ENCODE measurements around the gene STK32C.

Gene STK32C

DNA sequence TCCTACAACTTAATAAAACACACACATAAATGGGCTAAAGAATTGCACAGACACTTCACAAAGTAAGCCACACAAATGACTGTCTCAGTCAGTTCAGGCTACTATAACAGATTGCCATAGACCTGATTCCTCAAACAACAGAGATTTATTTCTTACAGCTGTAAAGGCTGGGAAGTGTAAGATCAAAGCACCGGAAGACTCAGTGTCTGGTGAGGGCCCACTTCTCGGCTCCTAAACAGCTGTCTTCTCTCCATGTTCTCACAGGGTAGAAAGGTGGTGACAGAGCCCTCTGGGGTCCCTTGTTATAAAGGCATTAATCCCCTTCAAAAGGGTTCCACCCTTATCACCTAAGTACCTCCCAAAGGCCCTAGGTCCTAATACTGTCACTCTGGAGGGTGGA, 18.3 kb downstream of the STK32C start:
- TF ChIP-seq, protein P1, sequence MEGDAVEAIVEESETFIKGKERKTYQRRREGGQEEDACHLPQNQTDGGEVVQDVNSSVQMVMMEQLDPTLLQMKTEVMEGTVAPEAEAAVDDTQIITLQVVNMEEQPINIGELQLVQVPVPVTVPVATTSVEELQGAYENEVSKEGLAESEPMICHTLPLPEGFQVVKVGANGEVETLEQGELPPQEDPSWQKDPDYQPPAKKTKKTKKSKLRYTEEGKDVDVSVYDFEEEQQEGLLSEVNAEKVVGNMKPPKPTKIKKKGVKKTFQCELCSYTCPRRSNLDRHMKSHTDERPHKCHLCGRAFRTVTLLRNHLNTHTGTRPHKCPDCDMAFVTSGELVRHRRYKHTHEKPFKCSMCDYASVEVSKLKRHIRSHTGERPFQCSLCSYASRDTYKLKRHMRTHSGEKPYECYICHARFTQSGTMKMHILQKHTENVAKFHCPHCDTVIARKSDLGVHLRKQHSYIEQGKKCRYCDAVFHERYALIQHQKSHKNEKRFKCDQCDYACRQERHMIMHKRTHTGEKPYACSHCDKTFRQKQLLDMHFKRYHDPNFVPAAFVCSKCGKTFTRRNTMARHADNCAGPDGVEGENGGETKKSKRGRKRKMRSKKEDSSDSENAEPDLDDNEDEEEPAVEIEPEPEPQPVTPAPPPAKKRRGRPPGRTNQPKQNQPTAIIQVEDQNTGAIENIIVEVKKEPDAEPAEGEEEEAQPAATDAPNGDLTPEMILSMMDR (conservative IDR thresholded peaks at IDR 0.05; ENCODE audit: low read depth, low read length) = no peak
- DNase-seq (ENCODE audit: low read depth) = no peak
- H3K4me3 ChIP-seq (ENCODE audit: low read length) = no peak overlapping the region

DNA sequence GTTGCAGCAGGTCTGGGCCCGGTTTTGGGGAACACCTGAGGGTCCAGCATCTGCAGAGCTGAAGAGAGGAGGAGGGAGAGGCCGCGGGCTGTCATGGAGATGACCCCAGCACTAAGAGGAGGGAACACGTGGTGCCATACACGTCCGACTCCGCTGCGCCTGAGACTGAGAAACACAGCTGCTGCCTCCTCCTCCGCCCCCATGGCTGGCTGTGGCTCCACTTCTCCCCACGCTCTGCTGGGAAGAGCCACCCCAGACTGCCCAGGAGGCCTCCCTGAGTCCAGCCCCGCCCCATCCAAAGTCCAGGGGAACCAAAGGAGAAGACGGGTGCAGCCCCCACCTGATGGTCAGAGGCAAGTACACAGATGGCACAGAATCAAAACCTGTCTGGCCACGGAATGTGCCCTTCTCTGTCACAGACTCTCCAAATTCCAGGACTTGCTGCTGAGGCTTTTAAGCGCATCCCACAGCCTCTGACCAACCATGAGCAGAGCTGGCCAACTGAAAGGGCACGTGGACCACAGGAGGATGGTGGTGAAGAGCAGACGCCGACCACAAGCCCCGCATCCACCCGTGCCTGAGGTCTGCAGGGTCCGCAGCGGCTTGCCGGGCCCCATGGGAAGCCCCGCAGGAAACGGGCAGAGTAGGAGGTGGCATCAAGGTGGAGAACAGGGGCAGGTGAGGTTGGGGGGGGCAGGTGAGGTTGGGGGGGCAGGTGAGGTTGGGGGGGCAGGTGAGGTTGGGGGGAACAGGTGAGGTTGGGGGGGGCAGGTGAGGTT, 24.0 kb downstream of the STK32C start:
- DNase-seq (ENCODE audit: low read depth) = no peak
- no peak overlapping the region for H3K4me3 ChIP-seq (ENCODE audit: low read length)
- TF ChIP-seq, protein P1 (conservative IDR thresholded peaks at IDR 0.05; ENCODE audit: low read depth, low read length) = no peak

DNA sequence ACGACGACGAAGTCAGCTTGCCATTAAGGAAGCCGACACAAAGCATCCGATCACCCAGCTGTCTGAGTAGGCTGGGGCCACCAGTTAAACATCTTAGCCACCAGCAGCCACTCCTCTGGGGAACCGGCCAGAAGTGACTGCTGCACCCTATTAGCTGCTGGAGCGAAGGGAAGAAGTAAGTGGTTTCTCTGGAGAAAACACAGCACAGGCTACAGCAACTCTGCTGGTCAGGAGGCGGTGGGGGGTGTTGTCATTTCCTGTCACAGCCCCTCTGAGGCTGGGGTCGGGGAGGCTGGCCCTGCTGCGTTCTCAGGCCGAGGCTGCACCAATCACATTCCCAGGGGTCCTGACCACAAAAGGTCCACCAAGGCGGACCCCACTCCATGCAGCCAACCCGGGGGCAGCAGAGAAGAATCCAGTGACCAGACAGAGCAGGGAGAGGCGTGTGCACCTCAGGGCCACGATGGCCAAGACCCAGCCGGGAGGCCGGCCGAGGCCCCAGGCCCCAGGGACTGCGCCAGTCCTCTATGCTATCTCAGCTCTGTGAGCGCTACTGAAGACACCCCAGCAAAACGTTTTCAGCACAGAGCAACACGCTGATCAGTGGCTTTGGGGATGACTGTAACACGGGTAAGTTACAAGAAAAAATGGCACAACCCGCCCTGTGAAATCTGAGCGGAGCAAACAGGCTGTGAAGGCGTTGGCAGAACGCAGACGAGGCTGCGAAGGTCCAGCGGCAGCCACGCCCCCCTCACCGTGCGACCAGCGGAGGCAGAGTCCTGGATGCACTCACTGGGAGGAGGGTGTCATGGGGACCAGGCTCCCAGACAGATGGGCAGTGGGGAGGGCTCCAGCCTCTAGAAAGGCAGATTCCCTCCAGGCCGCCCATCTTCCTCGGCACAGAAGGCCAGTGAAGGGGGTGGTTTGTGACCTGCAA, 24.8 kb downstream of the STK32C start:
- no peak overlapping the region for H3K4me3 ChIP-seq (ENCODE audit: low read length)
- DNase-seq (ENCODE audit: low read depth) = no peak
- TF ChIP-seq, protein P1 (conservative IDR thresholded peaks at IDR 0.05; ENCODE audit: low read depth, low read length) = no peak

- TF ChIP-seq, protein P1 (conservative IDR thresholded peaks at IDR 0.05; ENCODE audit: low read depth, low read length) = no peak
- no peak for DNase-seq (ENCODE audit: low read depth)
- no peak overlapping the region for H3K4me3 ChIP-seq (ENCODE audit: low read length)
Observed at GRCh38 chr10:132281915-132282666, 25.7 kb downstream of the STK32C start.

DNA sequence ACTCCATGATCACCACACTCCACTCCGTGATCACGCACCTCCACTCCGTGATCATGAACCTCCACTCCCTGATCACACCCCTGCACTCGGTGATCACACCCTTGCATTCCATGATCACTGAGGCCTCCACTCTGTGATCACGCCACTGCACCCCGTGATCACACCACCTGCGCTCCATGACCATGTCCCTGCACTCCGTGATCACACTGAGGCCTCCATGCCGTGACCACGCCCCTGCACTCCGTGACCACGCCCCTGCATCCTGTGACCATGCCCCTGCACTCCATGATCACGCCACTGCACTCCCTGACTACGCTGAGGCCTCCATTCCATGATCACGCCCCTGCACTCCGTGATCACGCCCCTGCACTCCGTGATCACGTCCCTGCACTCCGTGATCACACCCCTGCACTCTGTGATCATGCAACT, 27.1 kb downstream of the STK32C start:
- H3K4me3 ChIP-seq (ENCODE audit: low read length) = no peak overlapping the region
- no peak for DNase-seq (ENCODE audit: low read depth)
- TF ChIP-seq, protein P1 (conservative IDR thresholded peaks at IDR 0.05; ENCODE audit: low read depth, low read length) = no peak

DNA sequence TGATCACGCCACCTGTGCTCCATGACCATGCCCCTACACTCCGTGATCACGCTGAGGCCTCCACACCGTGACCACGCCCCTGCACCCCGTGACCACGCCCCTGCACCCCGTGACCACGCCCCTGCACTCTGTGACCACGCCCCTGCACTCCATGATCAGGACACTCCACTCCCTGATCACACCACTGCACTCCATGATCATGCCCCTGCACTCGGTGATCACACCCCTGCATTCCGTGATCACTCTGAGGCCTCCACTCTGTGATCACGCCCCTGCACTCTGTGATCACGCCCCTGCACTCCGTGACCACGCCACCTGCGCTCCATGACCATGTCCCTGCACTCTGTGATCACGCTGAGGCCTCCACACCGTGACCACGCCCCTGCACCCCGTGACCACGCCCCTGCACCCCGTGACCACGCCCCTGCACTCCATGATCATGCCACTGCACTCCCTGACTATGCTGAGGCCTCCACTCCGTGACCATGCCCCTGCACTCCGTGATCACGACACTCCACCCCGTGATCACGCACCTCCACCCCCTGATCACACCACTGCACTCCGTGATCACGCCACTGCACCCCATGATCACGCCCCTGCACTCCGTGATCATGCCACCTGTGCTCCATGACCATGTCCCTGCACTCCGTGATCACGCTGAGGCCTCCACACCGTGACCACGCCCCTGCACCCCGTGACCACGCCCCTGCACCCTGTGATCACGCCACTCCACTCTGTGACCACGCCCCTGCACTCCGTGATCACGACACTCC, 27.7 kb downstream of the STK32C start:
- DNase-seq (ENCODE audit: low read depth) = no peak
- TF ChIP-seq, protein P1 (conservative IDR thresholded peaks at IDR 0.05; ENCODE audit: low read depth, low read length) = no peak
- no peak overlapping the region for H3K4me3 ChIP-seq (ENCODE audit: low read length)

All from retinal pigment epithelial cell (primary cell).